Embryonic facial prominence (tissue), 1 donor: ENCODE measurements around the gene ALK.
"Not testable (repeated sequence)": the region's sequence is repeated elsewhere in the genome, so short reads cannot be mapped to it uniquely, and the experiment has no call there.

Experiments used
- DNase-seq: peaks from one replicate; pipeline ENCODE4 v3.0.0-alpha.2; 2016; ENCODE audit errors: extremely low spot score

ALK gene

GRCh38 chr2:29755233-29755632, 166.2 kb downstream of the ALK start:
- no peak for DNase-seq

DNA sequence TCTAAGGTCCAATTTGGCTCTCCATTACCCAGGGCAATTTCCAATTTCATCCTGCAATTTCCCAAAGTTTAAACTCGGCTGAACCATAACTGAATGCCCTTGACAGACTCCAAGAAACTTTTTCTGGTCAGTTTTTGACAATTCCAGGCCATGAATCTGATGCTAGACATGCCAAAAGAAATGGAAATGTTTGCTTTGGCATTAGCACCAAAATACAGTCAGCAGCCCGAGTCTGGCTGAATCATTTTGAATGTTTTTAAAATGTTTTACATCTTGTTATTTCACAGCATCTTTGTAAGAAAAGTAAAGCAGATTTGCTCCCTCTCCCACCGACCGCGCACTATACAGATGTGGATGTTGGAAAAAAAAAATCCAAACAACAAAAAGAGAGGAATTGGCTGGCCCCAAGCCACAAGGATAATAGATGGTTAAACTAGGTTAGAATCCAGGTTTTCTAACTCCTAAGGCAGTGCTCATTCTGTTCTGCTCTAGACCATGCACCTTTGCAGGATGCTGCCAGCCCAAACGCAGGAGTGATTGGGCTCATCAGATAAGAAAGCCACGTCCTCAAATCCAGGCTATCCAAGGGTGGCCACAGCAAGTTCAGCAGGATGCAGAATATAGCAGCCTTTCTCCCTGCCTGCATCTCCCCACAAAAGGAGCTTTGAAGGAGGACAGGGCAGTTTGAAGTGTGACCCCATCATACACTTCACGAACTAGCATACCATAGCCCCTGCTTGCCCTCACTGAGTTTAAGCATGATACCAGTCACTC, 167.5 kb downstream of the ALK start:
- DNase-seq = no peak

GRCh38 chr2:29751390-29751789, 170.0 kb downstream of the ALK start:
- DNase-seq = no peak

- not testable (repeated sequence) for DNase-seq
These were observed 170.9 kb downstream of the ALK start for GRCh38 chr2:29750463-29750862.

DNA sequence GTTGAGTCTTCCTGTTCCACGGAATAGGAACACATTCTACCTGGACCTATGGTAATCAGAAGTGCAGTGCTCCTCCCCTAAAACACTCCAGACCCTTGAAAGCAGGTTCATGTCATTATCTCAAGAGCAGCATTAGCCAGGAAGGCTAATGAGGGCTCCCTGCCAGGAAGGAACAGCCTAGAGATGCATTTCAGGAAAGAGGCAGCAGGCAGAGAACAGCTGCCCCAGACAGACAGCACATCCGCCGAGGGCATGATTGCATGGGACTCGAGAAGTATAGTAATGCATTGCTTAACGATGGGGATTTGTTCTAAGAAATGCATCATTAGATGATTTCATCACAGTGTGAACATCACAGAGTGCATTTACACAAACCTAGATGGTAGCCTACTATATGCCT, 171.5 kb downstream of the ALK start:
- DNase-seq = no peak

DNA sequence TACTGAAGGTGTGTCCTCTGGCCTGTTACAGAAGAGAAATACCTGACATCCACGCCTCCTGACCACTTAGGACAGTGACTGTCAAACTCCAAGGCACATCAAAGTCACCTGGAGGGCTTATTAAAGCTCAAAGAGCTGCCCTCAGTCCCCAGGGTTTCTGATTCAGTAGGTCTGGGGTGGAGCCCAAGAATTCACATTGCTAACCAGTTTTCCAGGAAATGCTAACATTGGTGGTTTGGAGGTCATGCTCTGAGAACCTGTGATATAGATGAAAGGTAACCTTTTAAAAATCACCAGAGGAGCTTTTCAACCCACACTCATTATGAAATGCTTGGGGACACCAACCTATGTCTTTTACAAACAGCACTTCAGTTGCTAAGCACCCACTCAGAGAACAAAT, 172.3 kb downstream of the ALK start:
- no peak for DNase-seq

GRCh38 chr2:29747786-29748470, 173.5 kb downstream of the ALK start:
- DNase-seq = no peak

- DNase-seq = no peak
These were observed 176.4 kb downstream of the ALK start for GRCh38 chr2:29744976-29745375.

- no peak for DNase-seq
These were observed 177.9 kb downstream of the ALK start for GRCh38 chr2:29743516-29743915.

- no peak for DNase-seq
These were observed 178.7 kb downstream of the ALK start for GRCh38 chr2:29742656-29743055.

- no peak for DNase-seq
These were observed 180.3 kb downstream of the ALK start for GRCh38 chr2:29741132-29741531.

DNA sequence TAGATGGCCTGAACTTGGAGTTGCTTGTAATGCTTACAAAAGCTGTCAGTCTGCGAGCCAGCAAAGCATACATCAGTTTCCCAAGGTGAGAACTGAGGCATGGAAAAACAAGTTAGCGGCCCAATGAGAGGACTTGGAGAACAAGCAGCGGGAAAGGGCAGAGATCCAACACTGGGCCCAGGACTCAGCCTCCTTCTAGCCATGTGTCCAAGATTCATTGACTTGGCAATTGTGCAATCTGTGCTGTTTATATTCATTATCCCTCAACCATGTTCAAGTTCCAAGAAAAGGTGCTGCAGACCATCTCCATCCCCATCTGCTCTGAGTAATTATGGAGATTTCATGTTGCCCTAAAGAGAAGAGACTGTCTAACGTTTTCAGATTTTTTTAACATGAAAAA, 187.4 kb downstream of the ALK start:
- DNase-seq = no peak

DNA sequence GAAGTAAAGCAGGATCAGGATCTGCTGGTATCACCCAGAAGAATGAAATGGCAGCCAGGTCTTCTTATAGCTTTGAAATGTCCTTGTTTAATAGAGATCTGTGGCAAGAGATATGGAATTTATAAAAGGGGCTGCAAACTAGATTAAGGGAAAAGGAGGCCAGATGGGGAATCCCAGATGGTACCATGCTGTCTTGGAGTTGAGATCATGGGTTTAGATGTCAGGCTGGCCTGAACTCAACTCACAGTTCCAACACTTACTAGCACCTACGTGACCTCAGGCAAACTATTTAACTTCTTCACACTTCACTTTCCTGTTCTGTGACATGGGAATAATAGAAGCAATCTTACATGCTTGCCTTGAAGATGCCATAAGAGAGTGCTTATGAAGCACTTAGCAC, 188.2 kb downstream of the ALK start:
- DNase-seq = no peak

- DNase-seq = no peak
These were observed 189.4 kb downstream of the ALK start for GRCh38 chr2:29731948-29732347.

GRCh38 chr2:29729932-29730331, 191.5 kb downstream of the ALK start:
- no peak for DNase-seq

DNA sequence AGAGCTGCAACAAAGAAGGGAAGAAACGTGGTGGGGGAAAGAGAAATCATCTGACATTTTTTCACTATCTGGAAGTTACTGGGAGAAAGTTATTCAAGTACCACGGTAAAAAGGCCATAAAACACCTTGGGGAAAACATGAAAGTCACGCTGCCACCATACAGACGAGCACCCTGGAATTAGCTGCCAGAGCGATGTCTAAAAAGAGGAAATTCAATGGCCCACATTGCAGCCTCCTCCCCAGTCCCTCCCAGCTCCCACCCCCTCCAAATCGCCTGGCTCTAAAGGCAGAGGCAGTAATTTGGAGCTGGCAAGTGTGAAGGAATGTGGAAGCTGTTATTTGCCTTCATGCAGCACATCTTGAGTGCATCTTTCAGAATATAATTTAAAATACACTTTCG, 192.0 kb downstream of the ALK start:
- no peak for DNase-seq

DNA sequence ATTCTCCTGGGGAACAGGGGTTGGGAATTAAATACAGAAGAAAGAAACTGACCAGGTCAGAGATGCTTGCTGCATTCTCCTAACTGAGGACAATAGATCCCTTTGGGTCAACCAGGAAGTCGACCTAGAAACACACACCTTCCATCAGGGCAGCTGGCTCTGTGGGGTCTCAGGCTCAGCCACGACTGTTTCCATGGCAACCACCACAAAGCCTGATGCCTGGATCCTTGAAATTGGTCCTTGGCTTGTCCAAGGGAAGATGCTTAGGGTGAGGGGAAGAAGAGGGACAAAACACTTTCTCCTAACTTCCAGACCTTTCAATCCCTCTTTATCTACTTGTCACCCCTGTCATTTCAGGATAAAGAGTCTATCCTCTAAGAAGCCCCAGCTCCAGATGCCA, 194.4 kb downstream of the ALK start:
- DNase-seq = no peak

DNA sequence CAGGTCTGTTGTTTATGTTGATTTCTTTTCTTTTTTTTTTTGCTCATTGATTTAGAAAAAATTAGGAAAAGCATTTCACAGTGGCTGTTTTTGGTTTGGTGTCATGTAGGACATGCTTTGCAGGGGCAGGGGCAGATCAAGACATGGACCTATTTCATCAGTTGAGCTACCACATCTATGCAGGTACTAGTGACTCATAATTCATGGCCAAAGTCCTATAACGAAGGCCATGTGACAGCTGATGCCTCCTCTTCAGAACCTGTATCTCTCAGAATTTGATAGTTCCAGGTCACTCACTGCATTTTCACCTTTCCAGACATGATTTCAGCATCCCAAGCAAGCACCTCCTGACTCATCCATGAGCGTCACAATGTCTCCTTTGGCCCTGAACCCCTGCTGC, 195.8 kb downstream of the ALK start:
- no peak for DNase-seq

GRCh38 chr2:29724282-29724681, 197.1 kb downstream of the ALK start:
- DNase-seq = no peak

DNA sequence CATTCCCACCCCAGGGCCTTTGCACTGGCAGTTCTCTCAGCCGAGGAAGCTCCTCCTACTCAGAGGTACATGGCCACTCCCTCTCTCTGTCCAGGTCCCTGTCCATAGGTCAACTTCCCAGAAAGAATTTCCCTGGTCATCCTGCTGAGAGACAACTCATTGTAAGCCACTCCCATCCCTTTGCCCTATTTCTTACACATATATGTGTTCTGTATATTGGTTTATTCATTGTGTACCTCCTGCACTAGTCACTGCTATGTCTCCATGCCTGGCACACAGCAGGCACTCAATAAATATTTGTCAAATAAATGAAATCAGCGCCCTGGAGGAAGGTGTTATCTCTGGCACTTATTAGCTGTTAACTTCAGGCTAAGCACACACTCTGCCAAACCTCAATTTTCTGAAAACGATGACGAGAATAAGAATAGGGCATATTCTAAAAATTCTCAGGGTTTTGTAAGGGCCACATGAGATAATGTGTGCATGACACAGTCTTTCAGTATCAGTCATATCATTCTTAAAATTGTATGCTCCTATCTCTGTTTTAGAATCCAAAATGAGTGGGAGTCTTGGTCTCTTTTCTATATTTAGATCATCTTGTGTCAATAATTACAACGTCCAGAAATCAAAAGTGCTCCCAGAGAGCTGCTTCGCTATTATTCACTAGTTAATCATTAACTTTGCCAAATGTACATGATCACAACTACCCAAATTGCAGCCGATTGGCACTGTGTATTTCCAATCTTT, 198.0 kb downstream of the ALK start:
- no peak for DNase-seq

- no peak for DNase-seq
These were observed 201.7 kb downstream of the ALK start for GRCh38 chr2:29719639-29720038.

DNA sequence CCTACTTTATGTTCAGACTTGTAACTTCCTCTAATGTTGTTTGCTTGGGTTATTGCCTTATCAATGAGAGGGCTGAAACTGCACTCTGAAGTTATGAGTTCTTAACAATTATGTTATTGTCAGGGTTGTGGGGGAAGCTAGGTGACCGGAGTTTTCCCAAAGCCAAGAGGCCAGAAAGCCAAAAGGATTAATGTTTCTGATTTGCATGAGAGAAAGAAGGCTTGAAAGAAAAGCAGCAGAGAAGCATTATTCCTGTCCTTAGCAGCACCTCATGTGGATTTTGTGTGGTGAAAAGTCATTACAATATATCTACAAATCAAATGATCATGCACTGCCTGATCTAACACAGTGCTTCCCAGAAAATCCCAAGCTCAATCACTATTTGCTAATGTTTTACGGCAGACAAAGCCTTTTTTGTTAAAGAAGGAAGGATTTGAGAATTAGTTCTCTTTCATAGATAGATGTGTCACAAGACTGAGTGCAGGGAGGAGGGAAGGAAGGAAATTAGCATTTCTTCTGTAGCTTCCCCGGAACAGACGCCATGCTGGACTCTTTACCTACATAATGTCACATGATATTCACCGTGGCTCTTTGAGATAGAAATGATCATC, 203.2 kb downstream of the ALK start:
- no peak for DNase-seq
